Measurements from ENCODE around the gene CALHM3. TPM values are rescaled to one million over a fixed set of nuclear protein-coding genes. Genes with fewer than 3 reads are reported as not detected.
"Not testable (repeated sequence)": the region's sequence is repeated elsewhere in the genome, so short reads cannot be mapped to it uniquely, and the experiment has no call there.

The CALHM3 gene
- total RNA-seq, 1 experiment from 2014 or later: not detected

DNA sequence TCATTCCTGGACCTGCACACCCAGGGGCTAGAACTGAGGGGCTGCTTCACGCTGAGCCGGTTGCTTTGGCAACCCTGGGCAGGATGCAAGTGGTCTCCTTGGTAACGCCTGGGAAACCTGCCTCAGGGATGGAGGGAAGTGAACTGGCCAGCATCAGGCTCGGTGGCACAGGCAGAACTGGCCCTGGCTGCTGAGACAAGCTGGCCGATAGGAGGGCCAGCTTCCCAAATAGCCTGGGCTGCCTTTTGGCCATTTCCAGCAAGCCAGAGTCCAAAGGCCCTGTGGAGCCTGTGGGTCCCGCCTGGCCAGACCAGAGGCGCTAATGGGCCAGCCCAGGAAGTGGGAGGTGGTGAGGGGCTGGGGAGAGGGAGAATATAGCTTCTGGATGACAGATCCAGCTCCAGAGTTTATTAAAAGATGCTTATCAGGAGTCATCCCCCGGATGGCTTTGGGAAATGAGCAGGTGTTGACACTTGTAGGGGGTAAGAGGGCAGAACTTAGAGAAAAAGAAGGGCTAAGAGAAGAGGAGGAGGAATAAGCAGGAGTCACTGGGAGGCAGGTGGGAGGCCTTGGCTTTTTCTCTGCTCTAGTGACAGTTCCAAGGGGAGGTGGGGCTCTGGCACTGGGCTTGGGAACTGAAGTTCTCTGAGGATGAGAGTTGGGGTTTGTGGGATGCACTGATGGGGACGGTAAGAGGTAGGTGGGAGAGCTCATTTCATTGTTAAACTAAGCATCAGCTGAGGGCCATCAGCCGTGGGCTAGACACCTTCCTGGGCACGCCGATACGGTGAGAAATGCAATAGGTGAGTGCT is 24.0 kb upstream of the CALHM3 start:
- no peak for DNase-seq (ENCODE audit: low spot score)

DNA sequence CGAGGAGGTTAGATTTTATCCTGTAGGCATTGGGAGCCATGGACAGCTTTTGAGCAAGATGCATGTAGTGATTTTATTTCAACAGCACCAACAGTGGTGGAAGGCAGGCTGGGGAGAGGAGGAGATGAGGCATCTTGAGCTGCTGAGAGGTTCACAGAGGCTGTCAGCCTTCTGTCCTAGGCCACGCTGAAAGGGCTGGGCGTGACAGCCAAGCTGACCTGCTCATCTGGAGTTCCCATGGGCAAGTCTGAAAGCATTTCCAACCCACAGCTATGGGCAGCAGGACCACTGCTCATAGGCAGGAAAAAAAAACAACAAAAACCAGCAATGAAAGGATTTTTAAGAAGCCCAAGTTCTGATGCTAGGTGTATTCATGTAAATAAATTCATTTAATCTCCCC is 22.1 kb upstream of the CALHM3 start:
- no peak for DNase-seq (ENCODE audit: low spot score)

DNA sequence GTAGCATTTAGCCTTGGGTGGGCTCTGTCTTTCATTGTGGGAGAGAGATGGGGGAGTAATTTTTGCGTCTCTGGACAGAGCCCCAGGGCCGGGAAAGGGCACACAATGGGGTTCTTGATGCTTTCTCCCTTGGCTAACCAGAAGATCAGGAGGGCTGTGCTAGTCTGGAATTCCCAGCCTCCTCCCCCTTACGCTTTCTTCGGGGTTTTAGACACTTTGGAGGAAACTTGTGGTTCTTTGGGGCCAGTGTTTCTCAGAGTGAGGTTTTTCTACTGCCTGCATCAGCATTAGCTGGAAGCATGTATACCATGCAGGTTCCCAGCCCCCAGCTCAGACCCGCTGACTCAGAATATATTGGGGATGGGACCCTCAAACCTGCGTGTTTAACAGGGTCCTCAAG is 21.4 kb upstream of the CALHM3 start:
- no peak for DNase-seq (ENCODE audit: low spot score)

DNA sequence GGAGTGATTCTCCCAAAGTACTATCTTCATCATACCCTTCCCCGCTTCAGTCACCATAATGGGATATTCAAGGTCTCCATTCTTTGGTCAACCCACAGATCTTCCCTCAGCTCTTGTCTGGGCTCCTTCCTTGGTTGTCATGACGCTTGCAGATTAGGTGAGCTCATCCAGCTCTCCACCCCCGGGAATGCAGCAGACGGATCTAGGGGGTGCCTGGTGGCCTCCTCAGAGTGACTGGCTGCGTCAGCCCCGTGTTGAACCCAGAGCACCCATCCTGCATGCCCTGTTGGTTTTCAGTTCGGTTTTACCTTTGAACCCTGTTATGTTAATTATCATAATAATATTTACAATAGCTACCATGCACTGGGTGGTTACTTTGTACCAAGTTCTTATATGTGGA is 20.8 kb upstream of the CALHM3 start:
- DNase-seq (ENCODE audit: low spot score): no peak

DNA sequence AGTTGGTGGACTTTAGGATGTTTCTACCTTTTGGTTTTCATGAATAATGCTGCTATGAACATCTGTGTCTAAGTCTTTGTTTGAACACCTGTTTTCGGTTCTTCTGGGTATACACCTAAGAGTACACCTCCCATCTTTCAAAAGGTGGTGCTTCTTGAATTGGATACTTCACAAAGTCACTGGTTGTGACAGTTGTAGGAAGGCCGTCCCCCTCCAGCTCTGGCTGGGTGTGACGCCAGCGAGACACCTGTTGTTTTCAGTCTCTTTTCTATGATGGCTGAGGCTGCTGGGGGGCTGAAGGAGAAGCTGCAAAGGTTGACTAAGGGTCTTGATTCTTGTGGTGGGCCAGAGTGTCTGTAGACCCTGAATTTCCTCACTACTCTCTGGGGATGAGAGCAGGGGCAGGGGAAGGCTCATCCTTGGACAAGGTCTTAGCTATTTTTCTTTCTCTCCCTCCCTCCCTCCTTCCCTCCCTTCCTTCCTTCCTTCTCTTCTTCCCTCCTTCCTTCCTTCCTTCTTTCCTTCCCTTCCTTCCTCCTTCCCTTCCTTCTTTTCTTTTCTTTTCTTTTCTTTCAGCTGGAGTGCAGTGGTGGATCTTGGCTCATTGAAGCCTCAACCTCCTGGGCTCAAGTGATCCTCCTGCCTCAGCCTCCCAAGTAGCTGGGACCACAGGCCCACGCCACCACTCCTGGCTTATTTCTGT is 20.0 kb upstream of the CALHM3 start:
- DNase-seq (ENCODE audit: low spot score): no peak

DNA sequence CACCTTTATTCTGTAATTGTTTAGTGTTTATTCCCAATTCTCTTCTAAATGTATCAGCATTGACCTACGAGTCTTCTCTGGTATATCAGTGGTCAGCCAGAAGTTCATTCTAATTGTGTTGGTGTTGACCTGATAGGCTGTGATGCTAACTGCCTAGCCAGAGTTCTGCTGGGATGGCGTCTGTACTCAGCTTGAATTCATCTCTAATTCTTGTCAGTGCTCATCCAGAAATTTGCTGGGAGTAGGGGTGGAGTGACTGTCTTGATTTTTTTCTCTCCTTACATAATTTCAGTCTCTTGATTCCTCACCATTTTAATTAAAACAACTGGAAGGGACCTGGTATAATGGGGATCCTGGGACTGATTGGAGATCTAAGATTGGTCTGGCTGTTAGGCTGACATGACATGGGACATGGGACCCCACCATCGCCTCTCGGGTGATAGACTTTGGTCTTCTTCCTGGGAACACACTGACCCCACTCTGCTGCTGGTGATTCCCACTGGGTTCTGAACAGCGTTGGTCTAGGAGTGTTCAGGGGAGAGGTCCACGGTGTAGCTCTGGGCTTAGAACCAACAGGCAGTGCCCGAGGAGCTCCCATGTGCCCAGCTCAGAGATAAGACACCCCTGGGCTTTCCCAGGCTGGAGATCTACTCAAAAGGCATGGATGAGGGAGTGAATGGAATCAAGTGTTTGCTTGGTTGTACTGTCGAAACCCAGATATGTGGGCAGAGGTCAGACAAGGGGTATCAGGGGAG is 18.3 kb upstream of the CALHM3 start:
- no peak for DNase-seq (ENCODE audit: low spot score)

DNA sequence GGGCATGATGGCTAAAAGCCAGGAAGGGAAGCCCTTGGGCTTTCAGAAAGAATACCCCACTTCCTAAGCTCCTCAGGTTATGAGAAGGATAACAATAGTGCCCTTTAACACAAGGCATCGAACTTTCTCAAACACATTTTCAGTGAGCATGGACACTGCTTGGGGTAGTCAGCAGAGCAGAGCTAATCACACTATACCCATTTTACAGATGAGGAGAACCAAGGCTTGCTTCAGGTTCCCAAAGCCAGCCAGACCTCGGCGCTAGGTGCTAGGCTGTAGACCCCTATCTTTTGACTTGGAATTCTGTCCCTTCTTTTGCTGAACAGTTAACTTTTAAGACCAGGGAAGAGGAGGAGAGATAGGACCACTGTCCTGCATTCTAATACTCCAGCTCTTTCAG is 16.3 kb upstream of the CALHM3 start:
- no peak for DNase-seq (ENCODE audit: low spot score)

DNA sequence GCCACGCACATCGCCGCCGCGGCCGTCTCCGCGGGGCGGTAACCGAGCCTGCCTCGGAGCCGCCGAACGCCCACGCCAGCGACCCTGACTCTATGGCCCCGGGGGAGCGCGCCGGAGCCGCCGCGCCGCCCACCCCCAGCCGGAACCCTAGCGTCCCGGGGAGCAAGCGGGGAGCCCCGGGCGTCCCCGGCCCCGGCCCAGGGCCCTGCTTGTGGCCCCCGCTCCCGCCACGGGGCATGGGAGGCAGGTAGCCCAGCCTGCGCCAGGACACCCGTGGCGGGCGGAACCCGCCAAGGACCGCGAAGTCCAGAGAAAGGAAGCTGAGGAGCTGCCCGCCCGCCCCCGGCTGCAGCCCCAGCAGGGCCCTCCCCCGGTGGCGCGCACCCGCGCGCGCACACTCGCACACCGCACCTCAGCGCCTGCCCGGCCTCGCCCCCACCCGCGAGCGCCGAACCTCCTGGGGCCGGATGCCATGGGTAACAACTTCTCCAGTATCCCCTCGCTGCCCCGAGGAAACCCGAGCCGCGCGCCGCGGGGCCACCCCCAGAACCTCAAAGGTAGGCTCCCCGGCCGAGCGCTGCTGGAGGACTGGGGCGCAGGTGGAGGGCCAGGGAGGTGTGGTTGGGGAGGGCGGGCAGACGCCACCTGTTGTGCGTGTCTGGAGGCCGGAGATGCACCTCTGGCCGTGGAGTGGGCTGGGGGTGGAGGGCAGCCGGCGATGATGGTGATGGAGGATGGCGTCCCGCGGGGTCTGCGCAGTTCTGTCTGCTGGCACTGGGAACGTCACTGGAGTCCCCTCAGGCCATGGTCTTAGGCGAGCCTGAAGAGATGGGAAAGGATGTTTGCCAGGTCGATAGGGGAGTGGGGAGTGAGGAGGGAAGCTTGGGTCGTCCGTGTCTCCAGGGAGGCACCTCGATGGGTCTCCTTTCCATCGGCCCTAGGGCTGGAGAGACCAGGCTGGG is 15.2 kb upstream of the CALHM3 start:
- DNase-seq (ENCODE audit: low spot score): no peak

DNA sequence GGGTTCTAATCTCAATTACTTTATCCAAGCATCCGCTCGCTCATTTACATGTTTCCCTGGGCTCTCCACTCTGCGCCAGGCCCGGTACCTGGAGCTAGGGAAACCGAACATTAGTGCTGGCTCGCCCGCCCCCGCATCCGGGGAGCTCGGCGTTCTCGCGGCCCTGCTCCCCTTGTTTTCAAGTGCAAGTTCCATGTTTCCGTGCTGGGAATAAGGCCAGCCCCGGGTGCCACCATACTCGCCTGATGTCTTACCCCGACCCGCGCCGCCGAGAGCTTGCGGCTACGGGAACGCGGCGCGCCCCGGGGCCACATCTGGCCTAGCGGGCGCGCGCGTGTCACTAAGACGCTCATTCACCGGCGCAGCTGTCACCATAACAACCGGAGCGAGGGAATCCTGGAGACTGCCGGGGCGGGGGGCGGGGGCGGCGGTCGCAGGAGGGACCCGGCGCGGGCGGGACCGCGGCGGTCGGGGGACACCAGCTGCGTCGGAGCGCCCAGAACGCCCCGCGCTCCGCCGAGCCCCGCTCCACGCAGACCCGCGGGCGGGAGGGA is 14.4 kb upstream of the CALHM3 start, which contains the start of gene NEURL1:
Gene NEURL1, plus strand, starts transcription at position 344 of the 554 bp plus-strand sequence. CDS start 683 bp downstream, outside the sequence.
- no peak for DNase-seq (ENCODE audit: low spot score)

DNA sequence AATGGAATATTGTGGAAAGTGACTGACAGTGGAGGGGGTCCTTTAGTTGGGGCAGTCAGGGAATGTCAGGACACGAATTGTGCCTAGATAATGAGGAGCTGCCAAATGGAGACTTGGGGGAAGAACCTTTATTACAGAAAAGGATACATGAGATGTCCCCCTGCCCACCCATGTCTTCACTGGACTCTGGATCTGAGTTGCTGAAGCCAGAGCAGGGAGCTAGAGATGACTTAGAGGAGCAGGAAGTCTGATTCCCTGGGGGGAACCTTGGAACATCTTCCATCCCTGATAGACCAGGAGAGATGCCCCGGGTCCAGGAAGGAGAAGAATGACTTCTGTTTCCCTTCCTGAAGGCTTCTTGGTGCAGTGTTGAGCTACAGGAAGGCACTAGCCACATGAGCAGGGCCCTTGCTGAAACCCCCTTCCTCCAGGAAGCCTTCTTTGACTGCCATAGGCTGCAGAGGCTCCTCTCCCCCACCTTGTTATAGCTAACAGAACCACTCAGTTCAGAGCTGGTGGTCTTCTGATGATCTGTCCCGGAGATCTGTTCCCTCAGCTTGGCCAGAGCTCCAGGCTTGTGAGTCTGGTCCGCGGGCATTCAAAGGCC is 13.7 kb upstream of the CALHM3 start:
- no peak for DNase-seq (ENCODE audit: low spot score)

DNA sequence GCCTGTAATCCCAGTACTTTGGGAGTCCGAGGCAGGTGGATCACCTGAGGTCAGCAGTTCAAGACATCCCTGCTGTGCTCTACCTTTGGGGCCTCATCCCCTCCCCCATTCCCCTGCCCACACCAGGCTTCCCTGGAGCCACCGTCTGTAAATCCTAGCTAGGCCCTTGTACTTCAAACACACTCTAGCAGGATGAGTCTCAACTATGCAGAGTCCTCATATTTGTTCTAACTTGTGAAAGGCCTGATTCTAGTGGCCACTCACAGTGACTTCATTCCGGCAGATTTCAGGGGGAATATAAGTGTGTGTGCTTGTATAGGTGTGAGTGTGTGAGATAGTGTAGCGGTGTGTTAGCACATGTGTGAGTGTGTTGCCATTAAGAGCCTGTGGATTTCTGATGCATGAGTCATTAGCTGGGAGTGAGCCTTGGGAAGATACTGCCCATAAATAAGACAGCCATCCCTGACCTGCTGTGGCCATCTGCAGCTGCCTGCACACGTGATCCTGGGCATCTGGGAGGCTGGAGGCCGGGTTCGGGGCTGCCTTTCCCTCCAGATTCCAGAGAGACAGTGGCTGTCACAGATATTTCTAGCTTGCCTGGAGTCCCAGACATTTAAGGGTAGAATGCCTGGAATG is 12.8 kb upstream of the CALHM3 start:
- DNase-seq (ENCODE audit: low spot score): peak; percentile 25

DNA sequence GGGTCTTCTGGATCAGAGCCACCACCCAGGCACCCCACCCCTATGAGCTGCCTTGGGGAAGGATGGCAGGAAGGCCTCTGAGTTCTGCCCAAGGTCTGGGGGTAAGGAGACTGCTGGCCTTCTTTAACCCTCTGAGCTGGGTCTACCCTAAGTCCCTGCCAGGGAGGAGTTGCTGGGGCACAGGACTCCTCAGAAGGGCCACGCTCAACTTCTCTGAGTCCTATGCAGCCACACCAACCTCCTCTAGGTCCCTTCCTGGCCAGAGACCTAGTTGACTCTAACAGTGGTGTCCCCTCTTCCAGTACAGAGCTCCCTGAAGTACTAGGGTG is 11.9 kb upstream of the CALHM3 start:
- DNase-seq (ENCODE audit: low spot score): no peak

DNA sequence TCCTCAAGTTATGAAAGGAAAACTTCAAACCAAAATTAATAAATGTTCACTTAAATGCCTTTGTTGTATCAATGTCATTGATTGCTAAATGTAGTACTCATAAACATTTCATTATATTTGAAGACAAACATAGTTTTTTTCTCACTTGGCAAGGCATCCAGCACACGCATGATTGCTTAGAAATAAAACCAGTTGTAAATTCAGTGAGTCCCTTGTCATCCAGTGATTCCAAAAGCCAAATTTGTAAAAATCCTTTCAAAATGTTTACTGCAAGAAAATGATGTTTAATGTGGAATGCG is 8.3 kb upstream of the CALHM3 start:
- no peak for DNase-seq (ENCODE audit: low spot score)

DNA sequence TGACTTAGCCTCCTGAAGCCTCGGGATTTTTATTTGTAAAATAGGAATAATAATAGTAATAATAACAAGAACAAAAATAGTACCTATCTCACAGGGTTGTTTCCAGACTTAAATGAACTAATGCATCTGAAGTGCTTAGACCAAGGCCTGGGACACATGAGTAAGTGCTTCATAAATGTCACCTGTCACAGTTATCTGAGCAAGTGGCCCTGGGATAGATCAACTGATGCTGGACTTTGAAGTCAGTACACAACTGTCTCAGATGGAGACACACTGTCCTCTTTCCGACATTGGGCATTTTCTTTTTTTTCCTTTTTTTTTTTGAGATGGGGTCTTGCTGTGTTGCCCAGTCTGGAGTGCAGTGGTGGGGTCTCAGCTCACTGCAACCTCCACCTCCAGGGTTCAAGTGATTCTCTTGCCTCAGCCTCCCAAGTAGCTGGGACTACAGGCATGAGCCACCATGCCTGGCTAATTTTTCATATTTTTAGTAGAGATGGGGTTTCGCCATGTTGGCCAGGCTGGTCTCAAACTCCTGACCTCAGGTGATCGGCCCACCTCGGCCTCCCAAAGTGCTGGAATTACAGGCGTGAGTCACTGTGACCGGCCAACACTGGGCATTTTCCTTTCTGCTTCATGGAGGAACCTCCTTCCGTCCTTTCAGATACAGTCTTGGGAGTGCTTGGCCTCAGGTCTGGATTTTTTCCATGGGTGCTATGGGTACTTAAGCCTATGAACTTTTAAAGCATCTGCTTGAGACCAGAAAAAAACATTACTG is 7.8 kb upstream of the CALHM3 start:
- DNase-seq (ENCODE audit: low spot score): not testable (repeated sequence)

DNA sequence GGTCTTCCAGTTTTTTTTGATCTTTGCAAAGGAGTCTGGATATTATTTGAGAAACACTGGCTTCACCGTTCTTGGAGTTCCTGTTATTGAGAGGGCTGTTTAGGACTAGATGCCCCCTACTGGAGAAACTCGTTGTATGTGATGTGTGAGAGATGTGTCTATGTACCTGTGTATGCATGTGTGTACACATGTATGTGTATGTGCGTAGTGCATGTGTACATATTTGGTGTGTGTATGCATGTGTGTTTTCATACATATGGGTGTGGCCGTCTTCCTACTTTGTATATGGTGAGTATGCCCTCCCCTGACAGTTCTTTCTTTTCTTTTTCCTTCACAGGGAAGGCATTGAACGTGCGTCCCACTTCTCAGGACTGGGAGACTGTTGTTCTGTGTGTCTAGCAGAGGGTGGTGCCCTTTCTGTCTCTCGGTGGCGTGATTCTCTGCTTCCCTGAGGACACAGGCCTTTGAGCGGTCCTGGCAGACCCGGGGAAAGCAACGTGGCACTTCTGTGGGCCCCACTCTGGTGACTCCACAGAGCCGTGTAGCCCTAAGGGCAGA is 3.0 kb upstream of the CALHM3 start:
- peak; percentile 72 for DNase-seq (ENCODE audit: low spot score)

DNA sequence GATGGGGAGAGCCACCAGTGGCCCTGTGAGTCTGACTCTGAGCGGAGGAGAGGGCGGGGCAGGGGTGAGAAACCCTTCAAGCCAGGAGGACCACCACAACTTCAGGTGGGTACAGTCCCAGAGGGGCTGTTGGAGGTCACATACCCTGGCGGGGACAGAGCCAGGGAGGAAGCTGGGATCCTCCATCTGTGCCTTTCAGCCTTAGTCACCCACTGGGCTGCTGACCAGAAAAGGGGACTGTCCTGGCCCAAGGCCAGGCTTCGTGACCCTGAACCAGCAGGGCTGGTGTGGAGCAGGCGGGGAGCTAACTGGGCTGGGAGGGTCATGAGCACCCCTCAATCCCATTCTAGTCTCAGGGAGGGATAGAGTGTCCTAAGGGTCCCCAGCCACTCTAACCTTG is 1.5 kb upstream of the CALHM3 start:
- no peak for DNase-seq (ENCODE audit: low spot score)

DNA sequence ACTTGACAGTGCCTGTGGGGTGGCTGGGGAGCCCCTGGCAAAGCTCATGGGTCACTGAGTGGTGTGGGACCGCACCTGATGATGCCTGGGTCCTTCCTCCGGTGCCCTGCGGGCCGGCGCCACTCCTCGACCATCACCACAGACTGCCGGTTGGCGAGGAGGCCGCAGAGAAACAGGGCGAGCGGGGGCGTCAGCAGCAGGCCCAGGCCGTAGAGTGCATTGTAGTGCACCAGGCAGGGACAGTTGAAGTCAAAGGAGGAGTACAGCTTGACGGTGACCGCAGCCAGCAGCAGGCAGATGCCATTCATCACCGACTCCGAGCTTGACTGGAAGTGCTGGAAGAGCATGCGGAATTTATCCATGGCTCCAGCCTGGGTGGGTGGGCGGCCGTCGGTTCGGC is 369 bp downstream of the CALHM3 start:
- no peak for DNase-seq (ENCODE audit: low spot score)

DNA sequence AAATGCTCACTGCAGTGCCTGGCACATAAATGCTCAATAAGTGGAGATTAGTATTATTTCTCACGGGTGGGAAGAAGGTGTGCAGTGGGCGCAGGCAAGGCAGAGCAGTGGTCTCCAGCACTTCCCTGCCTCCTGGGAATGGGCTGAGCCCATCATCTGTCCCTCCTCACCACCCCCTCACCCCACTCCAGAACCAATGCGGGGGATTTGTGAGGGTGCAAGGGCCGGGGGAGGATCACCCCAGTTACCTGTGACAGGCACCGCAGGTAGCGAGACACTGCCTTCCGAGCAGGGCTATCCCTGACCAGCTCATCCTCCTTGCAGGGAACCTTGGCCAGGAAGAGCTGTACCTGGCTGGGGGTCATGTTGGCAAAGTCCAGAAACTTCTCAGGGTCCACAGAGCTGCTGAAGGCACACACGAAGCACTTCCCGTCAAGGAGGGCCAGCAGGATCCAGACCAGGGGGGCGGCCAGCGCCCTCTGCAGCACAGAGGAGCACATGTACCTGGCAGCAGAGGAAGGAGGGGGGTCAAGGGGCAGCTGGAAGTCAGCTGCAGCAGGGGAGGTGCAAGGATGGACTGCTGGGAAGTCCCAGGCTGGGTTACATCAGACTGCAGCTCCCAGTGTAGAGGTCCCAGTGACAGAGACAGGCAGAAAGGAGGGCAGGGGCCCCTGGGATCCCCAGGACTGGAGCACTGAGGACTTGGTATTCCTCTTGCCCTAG is 2.8 kb downstream of the CALHM3 start:
- DNase-seq (ENCODE audit: low spot score): no peak
